Heart left ventricle (tissue), 13 donors: ENCODE measurements around the gene CDC42.

Experiments
- POLR2A ChIP-seq, 2 donors: fragments of 450-650 bp; IDR thresholded peaks; one replicate each; pipeline ENCODE4 v1.6.1; 2017; ENCODE audit warnings: antibody characterized with exemption in 2 of 2, mild to moderate bottlenecking in 2 of 2, moderate library complexity in 2 of 2
- TF ChIP-seq, protein P1 (sequence below), 12 donors: fragments of 200-600 bp; sonication (generic) in 4 of 12; IDR thresholded peaks; one replicate each; pipeline versions ENCODE4 v1.5.0 to v1.8.0; 2018 to 2022; ENCODE audit warnings: antibody characterized with exemption in 12 of 12, mild to moderate bottlenecking in 5 of 12
- donor health status: ischemic (EF 13 %, LVEDD 7.1; RV severe dilation, severe dysfunction).
- donor health status: DM: no; HTN: yes; CAD: no.
- donor health status: DM: no; HTN: no; CAD: no.
- donor health status: ischemic (EF 25% LVEDD 6.9; RV normal size, moderate dysfunction).
- donor health status: ischemic (EF 25% LVEDD 5.7; RV mildly dilated, moderate dysfunction).
- donor health status: ischemic (EF 35%, LVEDD 5.7; RV mildly dilated, moderate dysfunction).
- donor health status: nonischemic (EF 11% LVEDD 7.7; RV severe dilation, severe dysfunction).
- donor health status: DM: yes; HTN: yes; CAD: no.
- donor health status: PGD.
- donor health status: ischemic (EF 29% LVEDD 5.4; RV normal size, mild dysfunction).
- donor health status: nonischemic (EF 23%, LVEDD 6.1; RV moderate dilation, normal function).

GRCh38 chr1:22139066-22139594 lies 86.6 kb downstream of the CDC42 start:
- TF ChIP-seq, protein P1, sequence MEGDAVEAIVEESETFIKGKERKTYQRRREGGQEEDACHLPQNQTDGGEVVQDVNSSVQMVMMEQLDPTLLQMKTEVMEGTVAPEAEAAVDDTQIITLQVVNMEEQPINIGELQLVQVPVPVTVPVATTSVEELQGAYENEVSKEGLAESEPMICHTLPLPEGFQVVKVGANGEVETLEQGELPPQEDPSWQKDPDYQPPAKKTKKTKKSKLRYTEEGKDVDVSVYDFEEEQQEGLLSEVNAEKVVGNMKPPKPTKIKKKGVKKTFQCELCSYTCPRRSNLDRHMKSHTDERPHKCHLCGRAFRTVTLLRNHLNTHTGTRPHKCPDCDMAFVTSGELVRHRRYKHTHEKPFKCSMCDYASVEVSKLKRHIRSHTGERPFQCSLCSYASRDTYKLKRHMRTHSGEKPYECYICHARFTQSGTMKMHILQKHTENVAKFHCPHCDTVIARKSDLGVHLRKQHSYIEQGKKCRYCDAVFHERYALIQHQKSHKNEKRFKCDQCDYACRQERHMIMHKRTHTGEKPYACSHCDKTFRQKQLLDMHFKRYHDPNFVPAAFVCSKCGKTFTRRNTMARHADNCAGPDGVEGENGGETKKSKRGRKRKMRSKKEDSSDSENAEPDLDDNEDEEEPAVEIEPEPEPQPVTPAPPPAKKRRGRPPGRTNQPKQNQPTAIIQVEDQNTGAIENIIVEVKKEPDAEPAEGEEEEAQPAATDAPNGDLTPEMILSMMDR (IDR thresholded peaks at IDR 0.05): no peak
- no peak for TF ChIP-seq POLR2A (IDR thresholded peaks at IDR 0.05)
